Measurements from ENCODE around the gene FGF18.

FGF18 gene

DNA sequence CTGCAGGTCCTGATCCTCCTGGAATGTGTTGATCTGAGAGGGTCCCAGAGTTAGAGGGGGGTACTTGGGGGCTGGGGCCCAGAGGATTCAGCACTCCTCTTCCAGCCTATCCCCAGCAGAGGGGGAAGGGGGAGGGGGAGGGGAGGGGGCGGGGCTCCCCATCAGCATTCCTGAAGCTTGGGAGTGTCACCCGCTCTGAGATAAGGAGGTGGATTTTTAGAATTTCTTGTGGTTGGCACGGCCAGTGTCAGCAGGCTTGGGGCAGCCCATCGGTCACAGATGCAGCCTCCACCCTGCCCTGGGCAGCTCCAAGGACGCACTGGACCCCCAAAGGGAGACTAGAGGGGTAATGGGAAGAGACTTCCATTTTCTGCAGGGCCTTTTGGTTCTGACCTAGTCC is 5.3 kb downstream of the FGF18 start:
- TF ChIP-seq, protein P1, sequence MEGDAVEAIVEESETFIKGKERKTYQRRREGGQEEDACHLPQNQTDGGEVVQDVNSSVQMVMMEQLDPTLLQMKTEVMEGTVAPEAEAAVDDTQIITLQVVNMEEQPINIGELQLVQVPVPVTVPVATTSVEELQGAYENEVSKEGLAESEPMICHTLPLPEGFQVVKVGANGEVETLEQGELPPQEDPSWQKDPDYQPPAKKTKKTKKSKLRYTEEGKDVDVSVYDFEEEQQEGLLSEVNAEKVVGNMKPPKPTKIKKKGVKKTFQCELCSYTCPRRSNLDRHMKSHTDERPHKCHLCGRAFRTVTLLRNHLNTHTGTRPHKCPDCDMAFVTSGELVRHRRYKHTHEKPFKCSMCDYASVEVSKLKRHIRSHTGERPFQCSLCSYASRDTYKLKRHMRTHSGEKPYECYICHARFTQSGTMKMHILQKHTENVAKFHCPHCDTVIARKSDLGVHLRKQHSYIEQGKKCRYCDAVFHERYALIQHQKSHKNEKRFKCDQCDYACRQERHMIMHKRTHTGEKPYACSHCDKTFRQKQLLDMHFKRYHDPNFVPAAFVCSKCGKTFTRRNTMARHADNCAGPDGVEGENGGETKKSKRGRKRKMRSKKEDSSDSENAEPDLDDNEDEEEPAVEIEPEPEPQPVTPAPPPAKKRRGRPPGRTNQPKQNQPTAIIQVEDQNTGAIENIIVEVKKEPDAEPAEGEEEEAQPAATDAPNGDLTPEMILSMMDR (IDR thresholded peaks at IDR 0.05; ENCODE audit: borderline replicate concordance, control extremely low read depth, extremely low read depth, insufficient read depth, missing control alignments): no peak
- in situ Hi-C loops (cut with MboI; ENCODE audit: low sequenced_read_pairs, unreplicated experiment): loop anchor here (25.0 kb wide), 1 partner anchor 613 kb away; no protein-coding TSS in a partner anchor
- no peak for DNase-seq (ENCODE audit: low spot score)

DNA sequence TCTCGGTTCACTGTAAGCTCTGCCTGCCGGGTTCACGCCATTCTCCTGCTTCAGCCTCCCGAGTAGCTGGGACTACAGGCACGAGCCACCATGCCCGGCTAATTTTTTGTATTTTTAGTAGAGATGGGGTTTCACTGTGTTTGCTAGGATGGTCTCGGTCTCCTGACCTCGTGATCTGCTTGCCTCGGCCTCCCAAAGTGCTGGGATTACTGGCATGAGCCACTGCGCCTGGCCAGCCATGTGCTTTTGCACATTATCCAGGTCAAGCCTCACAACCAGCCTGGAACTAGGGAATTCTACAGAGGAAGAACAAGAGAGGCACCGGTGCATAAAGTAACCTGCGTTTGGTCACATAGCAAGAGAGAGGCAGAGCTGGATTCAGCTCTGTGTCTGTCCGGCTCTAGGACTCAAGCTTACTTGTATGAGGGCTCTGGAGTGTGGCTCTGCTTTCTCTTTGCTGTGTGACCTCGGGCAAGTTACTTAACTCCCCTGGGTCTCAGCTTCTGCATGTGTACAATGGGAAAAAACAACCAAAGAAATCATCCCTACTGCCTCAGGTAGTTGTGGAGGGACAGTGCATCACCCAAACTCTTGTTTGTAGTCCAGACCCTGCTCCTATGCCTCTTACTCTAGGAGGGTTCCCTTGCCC is 6.3 kb downstream of the FGF18 start:
- DNase-seq (ENCODE audit: low spot score): no peak
- in situ Hi-C loops (cut with MboI; ENCODE audit: low sequenced_read_pairs, unreplicated experiment): no loop called here
- TF ChIP-seq, protein P1 (IDR thresholded peaks at IDR 0.05; ENCODE audit: borderline replicate concordance, control extremely low read depth, extremely low read depth, insufficient read depth, missing control alignments): no peak

DNA sequence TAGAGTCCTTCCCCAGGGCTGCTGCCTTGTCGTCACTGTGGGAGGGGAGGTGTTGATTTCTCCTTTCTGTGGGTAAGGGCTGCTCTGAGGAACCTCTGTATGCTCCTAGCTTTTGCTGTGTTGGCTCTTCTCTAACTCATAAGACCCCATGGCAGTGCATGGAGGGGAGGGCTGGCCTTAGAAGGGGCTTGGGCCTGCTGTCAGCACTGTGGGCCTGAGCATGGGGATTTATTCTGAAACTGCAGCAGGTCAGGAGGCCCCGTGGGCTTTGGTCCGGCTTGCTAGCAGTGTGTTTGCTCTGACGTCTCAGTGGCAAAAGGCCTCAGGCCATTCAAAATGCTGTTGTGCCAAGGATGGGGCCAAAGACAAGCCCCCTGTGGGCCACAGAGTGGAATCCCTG is 6.8 kb downstream of the FGF18 start:
- DNase-seq (ENCODE audit: low spot score): no peak
- TF ChIP-seq, protein P1 (IDR thresholded peaks at IDR 0.05; ENCODE audit: borderline replicate concordance, control extremely low read depth, extremely low read depth, insufficient read depth, missing control alignments): no peak
- in situ Hi-C loops (cut with MboI; ENCODE audit: low sequenced_read_pairs, unreplicated experiment): no loop called here

DNA sequence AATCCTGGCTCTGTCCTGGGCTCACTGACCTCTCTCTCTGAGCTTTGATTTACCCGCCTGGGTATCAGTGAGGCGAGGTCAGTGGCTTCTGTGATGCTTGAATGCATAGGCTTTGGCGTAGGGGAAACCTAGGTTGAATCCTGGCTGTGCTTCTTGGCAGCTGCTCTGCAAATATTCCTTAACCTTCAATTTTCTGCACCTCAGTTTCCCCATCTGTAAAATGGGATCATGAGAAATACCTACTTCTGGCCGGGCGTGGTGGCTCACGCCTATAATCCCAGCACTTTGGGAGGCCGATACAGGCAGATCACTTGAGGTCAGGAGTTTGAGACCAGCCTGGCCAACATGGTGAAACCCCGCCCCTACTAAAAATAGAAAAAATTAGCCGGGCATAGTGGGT is 7.2 kb downstream of the FGF18 start:
- DNase-seq (ENCODE audit: low spot score): no peak
- TF ChIP-seq, protein P1 (IDR thresholded peaks at IDR 0.05; ENCODE audit: borderline replicate concordance, control extremely low read depth, extremely low read depth, insufficient read depth, missing control alignments): no peak
- in situ Hi-C loops (cut with MboI; ENCODE audit: low sequenced_read_pairs, unreplicated experiment): no loop called here

DNA sequence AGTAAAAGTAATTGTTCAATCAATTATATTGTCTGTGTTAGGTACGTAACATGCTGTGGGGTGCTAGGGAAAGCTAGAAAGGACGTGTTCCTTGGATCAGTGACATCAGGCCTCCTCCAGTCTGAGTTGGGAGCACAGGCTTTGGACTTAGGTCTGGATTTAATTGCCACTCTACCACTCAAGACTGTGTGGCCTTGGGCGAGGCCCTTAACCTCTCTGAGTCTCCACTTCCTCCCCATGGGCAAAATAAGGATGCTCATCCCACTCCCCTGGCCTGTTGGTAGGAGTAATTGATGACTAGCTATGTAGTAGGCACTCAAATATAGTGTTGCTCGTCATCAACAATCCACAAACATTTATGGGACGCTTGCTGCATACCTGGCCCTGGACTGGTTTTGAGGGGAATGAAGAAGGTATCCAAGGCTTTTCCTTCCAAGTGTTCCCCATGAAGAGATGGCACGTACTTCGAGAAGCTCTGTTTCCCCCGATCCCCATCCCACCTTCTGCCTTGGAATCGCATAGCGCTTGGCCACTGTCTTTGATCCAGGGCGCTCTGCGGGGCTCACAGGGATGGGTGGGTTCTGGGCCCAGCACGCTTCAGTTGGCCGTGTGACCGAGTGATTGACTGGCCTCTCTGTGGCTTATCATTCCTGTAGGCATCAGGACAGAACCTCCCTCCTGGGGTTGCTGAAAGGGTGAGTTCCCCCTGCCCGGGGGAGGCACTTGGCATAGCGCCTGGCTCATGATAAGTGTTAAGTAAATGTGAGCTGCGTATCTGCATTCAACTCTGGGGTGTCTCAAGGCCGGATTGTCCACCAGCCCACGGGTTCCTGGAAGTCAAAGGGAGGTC is 8.1 kb downstream of the FGF18 start:
- no peak for DNase-seq (ENCODE audit: low spot score)
- TF ChIP-seq, protein P1 (IDR thresholded peaks at IDR 0.05; ENCODE audit: borderline replicate concordance, control extremely low read depth, extremely low read depth, insufficient read depth, missing control alignments): no peak
- in situ Hi-C loops (cut with MboI; ENCODE audit: low sequenced_read_pairs, unreplicated experiment): no loop called here

DNA sequence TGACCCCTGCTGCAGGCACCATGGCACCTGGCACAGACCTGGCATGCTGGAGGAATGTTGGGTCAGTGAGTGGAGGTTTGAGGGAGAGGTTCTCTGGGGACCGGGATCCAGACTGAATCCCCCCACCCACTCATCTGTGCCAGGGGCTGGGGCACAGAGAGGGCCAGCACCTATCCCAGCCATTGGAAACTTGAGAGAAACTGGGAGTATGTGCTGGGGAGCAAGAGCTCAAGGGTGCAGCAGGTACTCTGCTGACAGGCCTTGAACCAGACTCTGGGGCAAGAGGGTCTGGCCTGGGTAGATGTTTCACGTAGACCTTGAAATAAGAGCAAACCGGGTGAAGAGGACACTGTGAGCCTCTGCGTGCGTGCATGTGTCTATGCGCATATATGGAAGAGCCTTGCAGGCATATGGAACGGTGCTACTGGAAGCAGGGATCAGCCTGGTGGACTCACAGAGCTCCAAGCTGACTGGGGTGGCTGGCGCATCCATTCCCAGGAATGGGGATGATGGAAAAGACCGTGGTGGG is 8.8 kb downstream of the FGF18 start:
- no peak for DNase-seq (ENCODE audit: low spot score)
- in situ Hi-C loops (cut with MboI; ENCODE audit: low sequenced_read_pairs, unreplicated experiment): no loop called here
- TF ChIP-seq, protein P1 (IDR thresholded peaks at IDR 0.05; ENCODE audit: borderline replicate concordance, control extremely low read depth, extremely low read depth, insufficient read depth, missing control alignments): no peak
